ENCODE measurements around the gene GARNL3.

Gene GARNL3

DNA sequence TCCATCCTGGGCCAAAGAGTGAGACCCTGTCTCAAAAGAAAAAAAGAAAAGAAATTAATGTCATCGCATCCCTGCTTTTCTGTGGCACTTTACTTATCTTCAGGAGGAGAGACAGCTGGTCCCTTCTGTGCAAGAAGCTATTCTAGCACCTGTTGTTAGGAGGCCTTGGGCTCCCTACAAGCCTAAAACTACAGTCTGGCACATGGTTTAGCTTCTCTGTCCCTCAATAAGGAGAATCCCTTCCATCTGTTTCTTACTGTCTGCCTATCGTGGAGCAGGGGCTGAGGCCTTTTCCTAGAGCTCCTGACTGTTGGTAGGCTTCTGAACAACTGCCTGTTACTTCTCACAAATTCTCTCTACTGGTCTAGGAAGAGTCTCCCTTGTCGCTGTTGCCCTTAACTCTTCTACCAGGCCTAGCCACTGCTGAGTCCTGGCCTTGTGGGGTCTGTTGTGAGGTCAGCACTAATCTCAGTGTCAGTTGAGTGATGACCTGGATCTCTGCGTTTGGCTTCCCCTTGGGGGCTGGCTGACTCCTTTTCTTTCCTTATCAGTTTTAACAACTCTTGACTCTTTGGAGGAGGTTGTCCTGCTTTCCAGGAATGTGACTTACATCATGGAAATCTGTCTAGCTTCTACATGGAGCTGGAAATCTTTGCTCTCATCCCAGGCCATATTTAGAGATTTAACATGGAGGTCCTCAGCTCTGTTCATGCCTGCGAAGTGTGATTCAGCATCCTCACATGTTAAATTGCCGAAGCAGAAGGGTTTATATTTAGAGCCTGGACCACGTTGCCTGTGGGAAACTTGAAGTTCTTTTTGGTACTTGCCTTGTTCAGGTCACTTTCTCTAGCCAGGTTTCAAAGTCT, 5.7 kb upstream of the GARNL3 start:
- DNase-seq (ENCODE audit: extremely low read depth, low read depth), result no peak
- TF ChIP-seq, protein P1, sequence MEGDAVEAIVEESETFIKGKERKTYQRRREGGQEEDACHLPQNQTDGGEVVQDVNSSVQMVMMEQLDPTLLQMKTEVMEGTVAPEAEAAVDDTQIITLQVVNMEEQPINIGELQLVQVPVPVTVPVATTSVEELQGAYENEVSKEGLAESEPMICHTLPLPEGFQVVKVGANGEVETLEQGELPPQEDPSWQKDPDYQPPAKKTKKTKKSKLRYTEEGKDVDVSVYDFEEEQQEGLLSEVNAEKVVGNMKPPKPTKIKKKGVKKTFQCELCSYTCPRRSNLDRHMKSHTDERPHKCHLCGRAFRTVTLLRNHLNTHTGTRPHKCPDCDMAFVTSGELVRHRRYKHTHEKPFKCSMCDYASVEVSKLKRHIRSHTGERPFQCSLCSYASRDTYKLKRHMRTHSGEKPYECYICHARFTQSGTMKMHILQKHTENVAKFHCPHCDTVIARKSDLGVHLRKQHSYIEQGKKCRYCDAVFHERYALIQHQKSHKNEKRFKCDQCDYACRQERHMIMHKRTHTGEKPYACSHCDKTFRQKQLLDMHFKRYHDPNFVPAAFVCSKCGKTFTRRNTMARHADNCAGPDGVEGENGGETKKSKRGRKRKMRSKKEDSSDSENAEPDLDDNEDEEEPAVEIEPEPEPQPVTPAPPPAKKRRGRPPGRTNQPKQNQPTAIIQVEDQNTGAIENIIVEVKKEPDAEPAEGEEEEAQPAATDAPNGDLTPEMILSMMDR (IDR thresholded peaks at IDR 0.05; ENCODE audit: low read depth, low read length, missing control alignments), result no peak
- no peak overlapping the region for H3K4me3 ChIP-seq (replicated peaks; ENCODE audit: low read depth, low read length)

DNA sequence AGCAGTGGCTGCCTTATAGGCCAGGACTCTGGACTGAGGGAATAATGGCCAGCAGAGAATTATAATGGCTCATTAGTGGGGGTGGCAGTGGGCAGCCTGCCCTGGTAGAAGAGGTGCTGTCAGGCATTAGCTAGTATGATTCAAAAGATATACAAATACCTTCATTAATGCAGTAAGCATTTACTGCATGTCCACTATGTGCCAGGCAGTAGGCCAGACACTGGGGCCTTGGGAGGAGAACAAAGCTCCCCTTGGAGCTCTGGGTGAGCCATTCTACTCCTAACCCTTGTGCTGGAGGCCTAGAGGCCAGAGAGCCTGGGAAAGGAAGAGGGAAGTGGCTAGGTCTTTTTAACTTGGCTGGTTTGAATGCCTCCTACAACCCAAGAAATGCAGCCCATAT, 2.0 kb upstream of the GARNL3 start:
- DNase-seq (ENCODE audit: extremely low read depth, low read depth), result no peak
- TF ChIP-seq, protein P1 (IDR thresholded peaks at IDR 0.05; ENCODE audit: low read depth, low read length, missing control alignments), result no peak
- H3K4me3 ChIP-seq (replicated peaks; ENCODE audit: low read depth, low read length), result no peak overlapping the region

DNA sequence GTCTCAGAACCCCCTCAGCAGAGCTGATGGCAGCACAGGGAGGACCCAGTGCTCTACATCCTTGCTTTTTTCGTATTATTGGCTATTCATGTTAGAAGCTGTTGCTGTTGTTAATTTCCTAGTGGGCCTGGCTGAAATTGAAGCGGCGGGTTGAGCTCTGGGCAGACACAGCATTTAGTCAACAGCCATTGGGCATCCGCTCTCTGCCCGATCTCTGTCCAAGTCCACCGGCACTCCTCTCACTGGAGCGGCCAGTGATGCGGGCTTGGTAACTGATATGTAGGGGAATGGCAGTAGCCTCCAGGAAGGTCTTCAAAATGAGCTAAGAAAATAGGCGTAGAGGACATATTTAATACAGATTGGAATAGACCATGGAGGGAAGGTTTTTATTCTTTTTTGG, 1.3 kb upstream of the GARNL3 start:
- no peak overlapping the region for H3K4me3 ChIP-seq (replicated peaks; ENCODE audit: low read depth, low read length)
- TF ChIP-seq, protein P1 (IDR thresholded peaks at IDR 0.05; ENCODE audit: low read depth, low read length, missing control alignments), result no peak
- no peak for DNase-seq (ENCODE audit: extremely low read depth, low read depth)

DNA sequence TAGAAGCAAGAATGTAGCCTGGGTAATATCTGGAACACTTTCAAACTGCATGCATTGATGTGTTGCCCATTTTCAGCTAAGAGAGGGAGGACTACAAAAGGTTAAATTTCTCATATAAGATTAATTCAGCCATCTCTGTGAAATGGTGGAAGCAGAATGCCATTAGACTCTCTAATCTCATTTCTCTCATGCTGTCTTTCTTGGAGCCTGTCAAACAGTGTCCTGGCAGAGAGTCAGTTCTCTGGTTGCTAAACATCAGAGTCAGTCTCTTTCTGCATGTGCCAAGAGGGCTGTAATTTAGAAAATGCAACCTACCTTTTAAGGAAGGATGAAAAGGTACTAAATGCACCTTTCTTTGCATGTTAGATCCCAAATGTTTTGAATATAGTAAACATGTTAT, 910 bp upstream of the GARNL3 start:
- no peak overlapping the region for H3K4me3 ChIP-seq (replicated peaks; ENCODE audit: low read depth, low read length)
- no peak for DNase-seq (ENCODE audit: extremely low read depth, low read depth)
- TF ChIP-seq, protein P1 (IDR thresholded peaks at IDR 0.05; ENCODE audit: low read depth, low read length, missing control alignments), result no peak

DNA sequence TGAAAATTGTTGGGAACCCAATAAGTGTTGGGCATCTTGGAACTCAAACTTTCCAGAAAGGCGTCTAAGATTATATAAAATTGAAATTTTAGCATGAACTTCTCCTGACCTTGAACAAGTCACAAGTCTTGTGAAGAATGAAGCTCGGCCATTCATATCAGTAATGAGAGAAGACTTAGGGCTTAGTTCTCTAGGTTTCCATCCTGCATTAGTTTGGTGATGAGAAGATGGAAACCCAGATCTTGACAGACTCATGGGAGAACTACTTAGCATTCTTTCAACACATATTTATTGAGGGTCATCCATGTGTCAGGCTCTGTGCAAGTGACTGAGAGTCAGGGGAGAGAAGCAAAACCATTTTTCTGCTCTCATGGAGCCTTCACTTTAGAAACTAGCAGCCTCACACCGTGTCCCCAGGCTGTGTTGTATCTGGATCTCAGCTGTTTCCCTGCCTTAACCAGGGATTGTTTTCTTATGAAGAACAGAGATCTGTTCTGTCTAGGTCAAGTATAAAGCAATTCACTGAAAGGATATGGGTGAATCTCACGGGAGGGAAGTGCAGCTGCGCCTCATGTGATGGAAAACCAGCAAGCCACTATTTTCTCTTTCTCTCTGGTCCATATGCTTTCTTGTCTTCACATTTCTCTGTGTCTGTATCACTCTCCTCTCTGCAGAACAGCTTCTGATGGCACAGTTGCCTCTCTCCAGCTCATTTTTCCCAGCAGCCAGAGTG, 3.4 kb downstream of the GARNL3 start:
- no peak for DNase-seq (ENCODE audit: extremely low read depth, low read depth)

DNA sequence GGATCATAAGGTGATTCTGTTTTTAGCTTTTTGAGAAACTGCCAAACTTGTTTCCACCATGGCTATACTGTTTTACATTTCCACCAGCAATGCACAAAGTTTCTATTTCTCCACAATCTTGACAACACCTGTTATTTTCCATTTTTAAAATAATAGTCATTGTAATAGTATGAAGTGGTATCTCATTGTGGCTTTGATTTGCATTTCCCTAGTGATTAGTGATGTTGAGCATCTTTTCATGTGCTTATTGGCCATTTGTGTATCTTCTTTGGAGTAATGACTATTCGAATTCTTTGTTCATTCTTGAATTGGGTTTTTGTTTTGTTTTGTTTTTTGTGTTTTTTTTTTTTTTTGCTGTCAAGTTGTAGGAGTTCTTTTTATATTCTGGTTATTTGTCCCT, 4.9 kb downstream of the GARNL3 start:
- TF ChIP-seq, protein P1 (IDR thresholded peaks at IDR 0.05; ENCODE audit: low read depth, low read length, missing control alignments), result no peak
- H3K4me3 ChIP-seq (replicated peaks; ENCODE audit: low read depth, low read length), result no peak overlapping the region
- no peak for DNase-seq (ENCODE audit: extremely low read depth, low read depth)

More for the DNA sequence above, 3.4 kb downstream of the GARNL3 start:
- TF ChIP-seq, protein P1 (IDR thresholded peaks at IDR 0.05; ENCODE audit: low read depth, low read length, missing control alignments), result no peak
- H3K4me3 ChIP-seq (replicated peaks; ENCODE audit: low read depth, low read length), result no peak overlapping the region
